Forelimb muscle (tissue), 1 donor: Measurements from ENCODE around the gene LARP6. TPM values are rescaled to one million over a fixed set of nuclear protein-coding genes. Genes with fewer than 3 reads are reported as not detected.
"Not testable (repeated sequence)": the region's sequence is repeated elsewhere in the genome, so short reads cannot be mapped to it uniquely, and the experiment has no call there.

ENCODE experiments used
- DNase-seq: peaks from one replicate; pipeline ENCODE4 v3.0.0-alpha.2; 2013; ENCODE audit warnings: low read depth
- polyA plus RNA-seq: library from polyadenylated mRNA; unstranded; fragments of 120-200 nt; gene quantifications from one replicate; pipeline ENCODE4 v1.2.1, GENCODE V29; 2013; ENCODE audit not compliant: insufficient read length

Gene LARP6
- polyA plus RNA-seq, 1 donor, result 11.4 TPM

GRCh38 chr15:70859322-70859908 is 5.5 kb upstream of the LARP6 start:
- DNase-seq, result no peak

GRCh38 chr15:70858614-70859321 is 4.8 kb upstream of the LARP6 start:
- not testable (repeated sequence) for DNase-seq

DNA sequence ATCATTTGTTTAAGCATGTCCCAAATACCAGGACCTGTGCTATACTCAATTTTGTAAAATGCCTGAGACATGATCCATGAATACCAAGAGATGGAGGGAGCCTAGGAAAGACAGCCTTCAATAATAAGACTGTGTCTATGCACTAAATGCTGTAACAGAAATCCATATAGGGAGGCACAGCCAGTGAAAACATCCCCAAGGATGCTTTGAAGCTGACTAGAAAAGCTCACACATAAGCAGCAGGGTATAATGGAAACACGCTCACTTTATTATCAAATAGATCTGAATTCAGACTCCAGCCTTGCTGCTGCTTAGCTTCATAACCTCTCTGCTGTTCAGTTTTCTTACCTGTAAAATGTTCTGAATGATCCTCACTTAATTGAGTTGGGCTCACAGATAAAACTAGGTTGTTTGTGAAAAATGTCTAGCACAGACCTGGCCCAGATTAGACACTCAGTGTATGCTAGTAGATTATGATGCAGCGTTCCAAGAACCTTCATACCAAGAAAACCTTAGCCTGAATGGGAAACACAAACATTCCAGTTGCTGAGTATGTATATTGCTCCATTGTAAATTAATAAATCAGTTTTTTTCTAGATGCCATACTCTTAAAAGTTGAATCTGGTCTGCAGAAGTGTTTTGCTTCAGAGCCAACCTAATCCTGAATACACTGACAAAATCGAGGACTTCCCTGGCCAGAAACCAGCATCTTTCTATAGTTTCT is 3.8 kb upstream of the LARP6 start:
- DNase-seq, result no peak

DNA sequence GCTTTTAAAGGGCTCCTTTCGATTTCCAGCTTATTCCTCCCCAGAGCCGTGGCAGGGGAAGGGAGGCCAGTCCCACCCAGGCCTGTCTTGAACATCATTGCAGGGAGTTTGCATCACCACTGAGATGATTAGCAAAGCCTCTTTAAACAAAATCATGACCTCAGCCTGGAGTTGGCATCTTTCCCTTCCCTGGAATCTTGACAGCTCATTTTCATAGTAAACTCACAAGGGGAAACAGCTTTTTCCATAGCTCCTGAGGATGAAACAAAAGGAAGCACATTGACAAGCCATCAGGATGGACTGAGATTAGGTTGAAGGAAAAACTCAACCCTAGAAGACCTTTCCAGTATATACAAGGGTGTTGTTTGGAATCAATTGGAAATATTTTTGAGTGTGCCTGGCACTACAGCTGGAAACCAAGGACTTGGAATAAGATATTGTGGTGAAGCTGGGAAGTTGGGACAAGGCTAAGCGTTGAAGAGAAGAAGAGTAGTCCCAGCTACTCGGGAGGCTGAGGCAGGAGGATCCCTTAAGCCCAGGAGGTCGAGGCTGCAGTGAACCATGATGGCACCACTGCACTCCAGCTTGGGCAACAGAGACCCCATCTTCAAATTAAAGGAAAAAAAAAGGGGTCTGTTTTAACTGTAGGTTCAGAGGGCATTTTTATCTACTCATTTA is 3.1 kb upstream of the LARP6 start:
- DNase-seq, result peak; percentile 96

DNA sequence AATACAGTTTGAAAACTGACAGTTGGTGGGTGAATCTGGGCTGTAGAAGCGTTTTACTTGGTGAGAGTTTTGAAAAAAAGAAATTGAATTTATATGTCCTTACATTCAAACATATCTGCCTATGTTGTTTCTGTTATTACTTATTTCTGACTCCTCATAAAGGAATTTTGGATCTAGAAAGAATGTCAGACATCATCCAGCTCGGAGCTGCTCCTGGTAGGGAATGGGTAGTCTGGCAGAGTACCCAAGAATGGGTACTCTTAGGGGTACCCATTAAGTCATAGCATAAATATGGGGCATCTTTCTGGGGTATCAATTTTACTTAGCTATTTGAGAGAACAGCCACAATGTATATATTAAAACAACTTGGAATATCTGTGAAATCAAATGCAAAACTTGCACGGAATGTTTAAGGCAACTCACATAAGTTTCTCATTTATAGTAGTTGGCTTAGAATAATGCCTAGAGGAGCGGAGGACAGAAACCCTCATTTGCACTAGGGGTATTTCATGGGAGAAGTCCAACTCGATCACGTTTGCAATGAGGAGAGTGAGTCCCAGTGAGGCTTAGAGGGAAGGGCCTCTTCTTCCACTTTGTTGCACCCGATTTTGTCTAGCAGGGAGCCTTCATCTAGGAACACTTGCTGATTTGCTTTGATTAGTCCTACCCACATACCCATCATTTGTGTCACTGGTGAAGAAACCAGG is 2.4 kb upstream of the LARP6 start:
- no peak for DNase-seq

GRCh38 chr15:70855764-70856163 is 1.8 kb upstream of the LARP6 start:
- DNase-seq, result no peak

DNA sequence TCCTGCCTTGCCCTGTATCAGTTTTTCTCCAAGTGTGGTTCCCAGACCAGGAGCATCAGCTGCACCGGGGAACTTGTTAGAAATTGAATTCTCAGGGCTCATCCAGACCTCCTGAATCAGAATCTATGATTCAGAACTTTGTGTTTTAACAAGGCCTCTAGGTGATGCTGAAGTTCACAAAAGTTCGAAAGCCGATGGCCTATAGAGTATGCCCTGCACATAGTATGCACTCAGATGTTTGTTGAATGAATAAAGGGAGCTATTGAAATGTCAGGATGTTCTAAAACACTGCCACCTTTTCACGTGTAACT is 664 bp upstream of the LARP6 start:
- DNase-seq, result no peak

GRCh38 chr15:70853318-70853972 is 512 bp downstream of the LARP6 start:
- no peak for DNase-seq

GRCh38 chr15:70852501-70853317 is 1.2 kb downstream of the LARP6 start:
- DNase-seq, result no peak

DNA sequence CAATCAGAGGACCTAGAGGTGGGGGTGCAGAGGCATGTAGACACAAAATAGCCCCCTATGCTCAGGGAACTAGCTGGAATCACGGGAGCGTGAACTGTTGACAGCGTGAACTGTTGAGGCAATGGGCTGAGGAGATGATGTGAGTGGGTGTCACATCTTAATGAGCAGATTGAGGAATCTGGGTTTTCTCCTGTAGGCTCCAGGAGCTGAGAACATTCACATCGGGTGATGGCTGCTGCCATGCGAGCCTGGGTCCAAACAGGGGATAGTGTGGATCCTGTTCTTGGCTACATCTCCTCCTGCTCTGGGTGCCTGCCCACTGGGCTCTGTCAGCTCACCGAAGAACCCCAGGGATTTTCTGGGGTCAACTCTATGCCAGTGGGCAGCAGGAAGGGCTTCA is 2.1 kb downstream of the LARP6 start:
- no peak for DNase-seq

DNA sequence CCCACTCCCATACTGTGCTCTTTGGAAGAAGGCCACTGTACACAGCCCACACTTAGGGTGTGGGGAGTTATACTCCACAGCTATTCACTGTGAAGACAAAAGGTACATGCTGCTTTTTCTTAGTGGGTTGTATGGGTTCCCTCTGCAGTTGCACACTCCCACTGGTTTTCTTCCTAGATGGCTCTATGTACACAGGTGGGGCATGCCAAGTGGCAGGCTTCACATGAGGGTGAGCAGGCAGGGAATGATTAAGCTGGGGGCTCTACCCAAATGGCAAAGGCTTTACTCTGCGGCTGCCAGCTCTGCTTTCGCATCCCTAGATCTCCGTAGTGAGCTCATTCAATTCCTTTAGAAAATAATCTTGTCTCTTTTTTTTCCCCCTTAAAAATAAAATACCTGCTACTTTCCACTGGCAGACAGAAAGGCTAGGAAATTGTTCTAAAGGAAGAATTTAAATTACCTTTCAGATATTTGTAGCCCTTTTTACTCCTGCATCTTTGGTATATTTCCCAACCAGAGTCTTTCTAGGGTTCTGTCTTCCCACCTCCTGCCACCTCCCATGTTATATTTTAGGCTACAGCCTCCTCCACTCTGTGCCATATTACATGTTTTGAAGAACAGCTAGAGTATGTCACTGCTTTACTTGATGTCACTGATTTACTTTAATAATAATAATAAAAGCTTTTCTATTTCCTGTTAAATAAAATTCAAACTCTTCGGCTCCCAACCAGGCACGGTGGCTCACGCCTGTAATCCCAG is 8.2 kb downstream of the LARP6 start:
- DNase-seq, result no peak

DNA sequence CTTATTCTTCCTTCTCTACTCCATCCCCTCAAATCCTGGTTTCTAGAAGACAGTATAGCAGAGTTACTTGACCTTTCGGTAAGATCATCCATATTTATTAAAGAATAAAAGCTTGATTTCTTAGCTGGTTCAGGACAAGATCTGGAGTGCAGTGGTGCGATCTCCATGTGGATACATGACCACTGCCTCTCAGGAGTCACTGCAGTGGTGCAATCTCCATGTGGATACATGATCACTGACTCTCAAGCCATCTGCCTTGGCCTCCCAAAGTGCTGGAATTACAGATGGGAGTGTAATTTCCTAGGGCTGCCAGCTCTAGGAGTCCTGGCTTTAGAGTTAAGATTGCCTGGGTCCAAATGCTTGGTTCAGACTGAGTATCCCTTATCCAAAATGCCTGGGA is 16.5 kb downstream of the LARP6 start:
- DNase-seq, result no peak

DNA sequence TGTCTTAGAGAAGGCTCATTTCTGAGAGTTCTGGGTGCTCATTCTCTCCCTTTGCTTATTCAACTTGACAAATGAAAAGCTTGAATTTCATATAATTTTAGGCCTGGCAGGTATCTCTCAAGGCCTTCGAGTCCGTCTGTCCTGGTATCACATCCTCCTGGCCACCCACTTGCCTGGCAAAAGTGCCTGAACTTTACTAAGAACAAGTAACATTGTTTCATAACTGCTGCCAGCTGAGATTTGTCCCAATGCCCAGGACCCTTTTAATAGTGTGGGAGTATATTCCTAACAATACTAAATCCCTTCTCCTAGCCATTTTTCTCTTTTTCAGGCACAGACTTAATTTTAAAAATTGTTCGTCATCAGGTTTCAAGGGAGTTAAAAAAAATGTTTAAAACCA is 18.1 kb downstream of the LARP6 start:
- no peak for DNase-seq

GRCh38 chr15:70835415-70835814 is 18.5 kb downstream of the LARP6 start:
- DNase-seq, result no peak

- no peak for DNase-seq
Measured at GRCh38 chr15:70834999-70835398, 19.0 kb downstream of the LARP6 start.

DNA sequence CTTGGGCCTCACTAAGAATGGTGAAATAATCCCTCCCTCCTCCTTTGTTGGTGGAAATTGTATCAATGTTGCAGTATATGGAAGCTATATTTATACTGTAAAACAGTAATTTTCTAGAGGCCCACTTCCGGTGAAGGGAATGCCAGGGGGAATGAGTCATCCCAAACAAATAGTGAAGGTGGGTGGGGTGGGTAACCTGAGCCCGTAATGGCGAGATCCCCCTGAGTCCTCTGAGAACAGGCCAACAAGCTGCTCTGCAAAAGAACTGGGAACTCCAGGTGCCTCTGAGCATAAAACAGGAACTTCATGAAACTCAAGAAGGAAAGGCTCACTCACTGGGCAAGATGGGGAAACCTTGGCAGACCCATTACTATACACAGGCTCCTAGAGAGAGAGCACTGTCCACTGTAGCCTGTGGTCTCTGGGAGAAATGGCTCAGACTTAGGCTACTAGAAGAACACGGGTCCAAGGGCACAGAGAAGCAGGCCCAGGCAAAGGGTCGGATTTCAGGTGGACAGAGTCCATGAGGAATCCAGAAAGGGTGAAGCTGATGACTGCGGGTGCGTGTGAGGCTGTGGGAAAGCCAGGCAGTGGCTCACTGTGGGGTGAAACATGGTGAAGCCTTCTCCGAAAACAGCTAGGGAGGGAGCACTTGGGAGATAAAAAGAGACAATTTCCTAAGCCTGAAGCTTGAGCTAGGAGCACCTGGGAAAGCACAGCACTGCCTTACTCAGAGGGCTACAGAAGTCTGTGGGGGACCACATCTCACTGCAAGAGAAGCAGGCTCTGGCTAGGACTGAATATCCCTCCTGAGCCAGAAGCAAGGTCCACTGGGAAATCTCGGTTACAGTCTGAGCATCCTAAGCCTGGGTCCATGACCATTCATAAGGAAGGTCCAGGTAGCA is 19.8 kb downstream of the LARP6 start:
- no peak for DNase-seq

DNA sequence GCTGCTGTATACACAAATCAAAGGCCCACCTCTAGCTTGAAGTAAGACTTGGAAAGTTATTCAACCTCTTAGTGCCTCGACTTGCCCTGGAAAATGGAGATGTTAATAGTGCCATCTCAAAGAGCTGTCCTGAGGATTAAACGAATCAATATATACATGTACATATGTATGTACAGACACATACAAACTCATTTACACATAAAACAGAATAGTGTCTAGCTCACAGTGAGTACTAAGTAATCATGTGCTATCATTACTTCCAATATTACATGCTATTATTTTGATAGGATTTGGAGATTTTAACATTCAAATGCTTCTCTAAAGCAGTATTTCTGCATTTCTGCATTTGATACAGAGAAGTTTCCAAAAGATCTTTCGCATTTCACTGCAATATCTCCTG is 20.5 kb downstream of the LARP6 start:
- no peak for DNase-seq

DNA sequence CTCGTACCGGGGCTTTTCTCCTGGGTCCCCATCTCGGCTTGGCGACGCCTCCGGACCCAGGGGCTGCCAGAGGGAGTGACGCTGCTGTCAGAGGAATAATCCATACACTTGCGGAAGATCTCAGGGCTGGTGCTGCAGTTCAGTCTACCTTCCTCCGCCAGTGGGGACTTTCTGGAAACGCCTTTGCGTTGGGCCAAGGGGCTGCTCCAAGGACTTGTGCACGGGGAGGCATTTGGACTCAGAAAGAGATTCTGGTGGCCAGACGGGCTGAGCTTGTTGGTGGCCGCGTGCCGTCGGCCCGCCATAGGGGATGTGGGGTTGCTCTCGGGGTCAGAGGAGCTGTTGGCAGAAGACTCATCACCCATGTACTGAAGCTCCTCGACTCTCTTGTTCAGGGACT is 21.8 kb downstream of the LARP6 start:
- no peak for DNase-seq
